Anterior cingulate cortex (tissue), 58 donors: ENCODE measurements around the gene TACR1.
"Not testable (repeated sequence)": the region's sequence is repeated elsewhere in the genome, so short reads cannot be mapped to it uniquely, and the experiment has no call there.

ENCODE experiments used
- DNase-seq, 58 donors: peaks; one replicate each; lab custom pipeline; 2025; lab: John Stamatoyannopoulos, UW

Gene TACR1

DNA sequence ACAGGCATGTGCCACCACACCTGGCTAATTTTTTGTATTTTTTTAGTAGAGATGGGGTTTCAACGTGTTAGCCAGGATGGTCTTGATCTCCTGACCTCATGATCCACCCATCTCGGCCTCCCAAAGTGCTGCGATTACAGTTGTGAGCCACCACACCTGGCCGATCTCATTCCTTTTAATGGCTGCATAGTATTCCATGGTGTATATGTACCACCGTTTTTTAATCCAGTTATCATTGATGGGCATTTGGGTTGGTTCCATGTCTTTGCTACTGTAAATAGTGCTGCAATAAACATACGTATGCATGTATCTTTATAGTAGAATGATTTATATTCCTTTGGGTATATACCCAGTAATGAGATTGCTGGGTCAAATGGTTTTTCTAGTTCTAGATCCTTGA, 51.4 kb downstream of the TACR1 start:
- not testable (repeated sequence) for DNase-seq

DNA sequence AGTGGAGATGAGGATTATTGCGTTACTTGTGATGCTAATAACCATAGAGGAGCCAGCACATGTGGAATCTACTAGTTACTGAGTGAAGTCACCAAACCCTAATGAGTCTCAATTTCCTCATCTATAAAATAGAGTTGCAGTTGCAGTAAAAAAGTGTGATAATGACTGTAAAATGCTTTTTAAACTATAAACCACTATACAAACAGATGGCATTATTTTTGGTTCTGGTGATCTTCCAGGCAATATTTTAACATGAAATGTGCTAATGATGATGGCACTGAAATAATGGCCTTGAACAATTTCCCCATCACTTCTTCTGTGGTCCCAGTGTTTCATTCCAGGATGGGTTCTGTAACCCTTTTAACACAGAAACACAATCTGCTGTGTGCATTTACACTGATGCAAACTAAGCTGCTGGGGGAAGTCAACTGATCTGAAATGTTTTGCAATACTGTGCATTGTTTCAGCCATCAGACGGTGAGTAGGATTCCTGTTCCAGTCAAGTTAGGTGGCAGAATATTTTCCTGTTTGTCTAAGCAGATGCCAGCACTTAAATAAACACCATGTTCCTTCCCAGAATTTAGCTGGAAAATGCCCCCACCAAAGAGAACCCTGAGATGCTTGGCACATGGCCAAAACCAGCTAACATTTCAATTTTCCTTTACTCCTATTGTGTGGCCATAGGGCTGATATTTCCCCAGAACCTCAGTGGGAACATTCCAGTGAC, 52.6 kb downstream of the TACR1 start:
- no peak for DNase-seq

DNA sequence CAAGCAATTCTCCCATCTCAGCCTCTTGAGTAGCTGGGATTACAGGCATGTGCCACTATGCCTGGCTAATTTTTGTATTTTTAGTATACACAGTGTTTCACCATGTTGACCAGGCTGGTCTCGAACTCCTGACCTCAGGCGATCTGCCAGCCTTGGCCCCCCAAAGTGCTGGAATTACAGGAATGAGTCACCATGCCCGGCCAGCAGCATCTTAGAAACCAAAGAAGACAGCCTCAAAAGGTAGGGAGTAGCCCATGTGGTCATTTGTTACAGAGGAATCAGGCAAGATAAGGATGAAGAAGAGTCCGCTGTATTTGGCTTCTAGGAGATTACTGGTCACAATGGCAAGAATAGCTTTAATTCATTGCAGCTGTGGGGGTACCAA, 53.1 kb downstream of the TACR1 start:
- DNase-seq = not testable (repeated sequence)

DNA sequence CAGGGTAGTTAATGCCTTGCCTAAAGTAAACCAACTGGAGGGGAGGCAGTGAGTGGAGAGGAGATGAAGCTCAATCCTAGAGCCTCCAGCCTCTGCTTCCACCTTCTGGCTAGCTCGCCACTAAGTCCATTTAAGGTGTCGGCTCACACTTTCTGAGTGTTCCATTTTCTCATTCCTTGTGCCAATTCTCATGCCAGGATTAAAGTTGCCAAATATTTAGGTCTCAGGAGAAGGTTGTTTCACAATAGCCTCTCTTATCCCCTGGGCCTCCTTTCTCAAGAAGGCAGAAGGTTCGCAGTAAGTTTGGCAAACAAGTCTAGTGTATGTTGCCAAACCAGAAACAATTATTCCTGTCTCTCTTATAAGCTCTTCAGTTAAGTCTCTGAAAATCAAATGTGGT, 57.2 kb downstream of the TACR1 start:
- no peak for DNase-seq

DNA sequence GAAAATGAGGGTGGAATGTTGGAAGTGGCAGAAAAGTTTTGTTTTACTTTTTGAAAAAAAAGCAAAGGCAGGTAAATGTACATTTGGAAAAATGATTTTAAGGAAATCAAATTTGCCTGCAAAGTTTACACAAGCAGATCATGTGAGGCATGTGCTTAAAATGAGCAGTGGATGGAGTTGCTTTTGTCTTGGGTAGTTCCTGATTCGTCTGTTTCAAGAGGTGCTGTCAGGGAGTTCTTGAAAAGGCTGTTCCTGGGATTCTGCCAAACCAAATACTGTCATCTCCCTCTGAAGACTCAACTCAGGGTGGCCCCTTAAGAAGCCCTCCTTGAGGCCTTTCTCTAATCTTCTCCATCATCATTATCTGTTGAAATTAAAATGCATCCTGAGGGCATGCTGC, 59.0 kb downstream of the TACR1 start:
- DNase-seq = no peak

DNA sequence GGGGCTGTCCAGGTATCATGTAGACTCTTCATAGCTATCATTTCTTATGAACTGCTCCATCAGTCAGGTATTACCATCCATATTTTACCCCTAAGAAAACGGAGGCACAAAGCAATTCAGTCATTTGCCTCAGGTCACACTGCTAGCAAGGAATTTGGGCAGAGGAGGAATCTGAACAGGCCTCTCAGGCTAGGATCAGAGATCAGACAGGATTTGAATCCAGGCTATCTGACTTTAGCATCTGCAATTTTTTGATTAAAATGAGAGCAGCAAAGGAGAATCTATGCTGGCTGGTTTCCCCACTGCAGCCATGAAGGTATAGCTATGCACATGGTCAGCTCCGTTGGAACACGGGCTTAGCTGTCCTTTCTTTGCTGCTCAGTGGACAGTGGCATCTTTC, 60.1 kb downstream of the TACR1 start:
- DNase-seq = no peak

DNA sequence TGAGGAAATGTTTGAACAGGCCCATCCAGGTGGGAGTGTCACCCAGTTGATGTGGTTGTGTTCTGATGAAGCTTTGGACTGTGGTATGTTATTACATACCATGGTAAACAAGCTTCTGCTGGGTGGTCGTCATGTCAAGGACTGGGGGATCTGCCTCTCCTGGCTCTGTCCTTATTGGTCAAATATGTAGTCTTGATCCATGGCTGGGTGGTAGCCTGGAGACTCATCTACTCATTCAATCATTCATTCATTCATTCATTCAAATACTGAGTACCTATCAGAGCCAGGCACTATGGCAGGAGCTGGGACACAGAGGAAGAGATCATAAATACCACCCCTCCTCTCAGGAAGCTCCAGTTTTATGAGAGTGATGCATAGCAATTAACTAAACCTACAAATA, 60.8 kb downstream of the TACR1 start:
- no peak for DNase-seq

DNA sequence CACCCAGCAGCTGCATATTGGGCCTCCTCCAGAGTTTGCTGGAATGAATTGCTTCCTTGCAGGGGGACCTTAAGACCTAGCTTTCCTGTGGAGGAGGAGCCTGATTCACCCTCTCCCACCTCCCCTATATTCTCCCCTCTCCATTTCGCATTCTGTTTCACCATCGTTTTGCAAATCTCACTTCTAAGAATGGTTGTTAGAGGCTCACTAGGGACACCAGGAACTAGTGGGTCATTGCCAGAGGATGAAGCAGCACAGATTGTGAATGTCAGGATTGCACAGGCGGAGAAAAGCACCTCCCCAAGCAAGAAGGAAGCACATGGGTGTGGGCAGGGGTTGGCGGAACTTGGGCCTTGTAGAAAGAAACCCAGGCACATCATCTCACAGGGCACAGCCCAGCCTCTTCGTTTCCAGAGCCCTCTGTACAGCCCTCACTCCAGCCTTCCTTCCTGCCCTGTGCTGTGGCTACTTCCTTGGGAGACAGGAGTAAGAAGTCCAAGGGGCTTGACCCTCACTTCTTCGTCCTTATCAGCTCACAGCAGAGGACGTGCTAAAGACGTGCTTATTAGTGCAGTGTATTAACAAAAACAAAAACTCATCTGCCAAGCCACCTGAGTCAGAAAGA, 63.4 kb downstream of the TACR1 start:
- no peak for DNase-seq

DNA sequence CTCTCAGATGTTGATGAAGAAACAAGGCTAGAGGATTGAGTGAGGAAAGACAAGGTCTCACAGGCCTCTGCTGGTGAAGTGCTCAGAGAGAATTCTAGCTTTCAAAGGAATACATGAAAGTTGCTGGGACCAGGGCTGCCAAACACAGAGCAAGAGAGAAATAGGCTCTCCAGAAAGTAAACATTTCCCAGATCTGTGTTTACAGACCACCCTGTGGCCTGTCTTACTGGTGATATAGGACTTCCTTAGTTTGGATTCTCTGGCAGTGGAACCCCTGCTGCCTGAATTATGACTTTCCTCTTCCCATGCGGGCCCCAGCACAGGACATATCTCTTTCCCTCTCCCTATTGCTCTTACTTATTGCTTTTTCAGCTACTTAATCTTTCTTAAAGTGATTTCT, 64.5 kb downstream of the TACR1 start:
- DNase-seq = no peak

DNA sequence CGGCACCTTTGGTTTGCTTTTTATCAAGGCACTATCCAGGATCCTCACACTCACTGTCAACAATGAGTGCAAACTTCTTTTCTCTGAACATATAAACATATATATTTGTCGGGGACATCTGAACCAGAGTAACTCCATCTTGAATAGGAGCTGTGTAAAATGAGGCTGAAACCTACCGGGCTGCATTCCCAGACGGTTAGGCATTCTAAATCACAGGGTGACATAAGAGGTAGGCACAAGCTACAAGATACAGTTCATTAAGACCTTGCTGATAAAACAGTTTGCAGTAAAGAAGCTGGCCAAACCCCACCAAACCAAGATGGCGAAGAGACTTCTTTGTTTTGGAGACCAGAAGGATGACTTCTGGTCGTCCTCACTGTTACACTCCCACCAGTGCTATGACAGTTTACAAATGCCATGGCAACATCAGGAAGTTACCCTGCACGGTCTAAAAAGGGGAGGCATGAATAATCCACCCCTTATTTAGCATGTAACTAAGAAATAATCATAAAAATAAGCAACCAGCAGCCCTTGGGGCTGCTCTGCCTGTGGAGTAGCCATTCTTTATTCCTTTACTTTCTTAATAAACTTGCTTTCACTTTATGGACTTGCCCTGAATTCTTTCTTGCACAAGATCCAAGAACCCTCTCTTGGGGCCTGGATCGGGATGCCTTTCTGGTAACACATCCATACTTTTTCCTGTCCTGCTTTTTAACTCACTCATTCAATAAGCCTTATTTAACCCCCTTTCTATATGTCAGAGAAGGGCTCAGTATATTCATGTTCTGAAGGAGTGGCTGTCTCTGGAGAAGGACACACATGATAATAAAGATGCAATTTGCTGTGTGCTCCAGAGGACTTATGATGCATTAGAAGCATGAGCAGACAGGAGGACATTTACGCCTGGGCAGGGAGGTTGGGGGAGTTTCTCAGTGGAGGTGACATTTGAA, 65.4 kb downstream of the TACR1 start:
- DNase-seq = no peak

DNA sequence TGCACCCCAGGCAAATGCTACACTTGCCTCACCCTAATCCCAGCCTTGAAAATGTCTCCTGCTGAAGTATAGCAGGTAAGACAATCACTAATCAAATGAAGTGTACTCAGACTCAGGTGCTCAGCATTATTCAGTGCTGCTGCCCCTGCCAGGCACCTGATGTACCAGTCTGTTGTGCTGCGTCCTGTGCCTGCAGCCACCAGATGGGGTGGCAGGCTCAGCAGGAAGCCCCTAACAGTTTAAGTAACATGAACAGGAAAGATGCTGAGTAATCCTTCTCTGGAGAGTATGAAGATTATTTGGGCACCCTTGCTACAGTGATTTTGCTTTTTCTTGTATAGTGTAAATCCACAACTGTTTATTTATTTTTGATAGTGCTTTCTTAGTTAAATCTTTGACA, 69.1 kb downstream of the TACR1 start:
- DNase-seq = no peak

DNA sequence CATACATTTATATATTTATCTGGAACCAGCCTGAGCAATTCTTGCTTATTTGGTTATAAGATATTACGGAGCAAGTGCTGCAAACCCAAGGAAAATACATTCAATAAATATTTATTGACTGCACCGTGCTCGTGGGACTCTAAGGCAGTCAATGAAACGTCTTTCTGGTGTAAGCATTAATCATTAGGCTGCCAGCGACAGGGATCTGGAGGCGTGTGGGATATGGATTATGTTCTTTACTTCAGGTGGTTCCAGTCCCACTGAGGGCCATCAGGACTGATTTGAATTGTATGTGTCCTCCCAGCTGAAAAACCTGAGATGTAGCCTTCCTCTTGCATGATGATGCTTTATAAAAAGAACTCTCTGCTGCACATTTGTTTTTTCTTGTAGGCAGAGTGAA, 75.4 kb downstream of the TACR1 start:
- no peak for DNase-seq

DNA sequence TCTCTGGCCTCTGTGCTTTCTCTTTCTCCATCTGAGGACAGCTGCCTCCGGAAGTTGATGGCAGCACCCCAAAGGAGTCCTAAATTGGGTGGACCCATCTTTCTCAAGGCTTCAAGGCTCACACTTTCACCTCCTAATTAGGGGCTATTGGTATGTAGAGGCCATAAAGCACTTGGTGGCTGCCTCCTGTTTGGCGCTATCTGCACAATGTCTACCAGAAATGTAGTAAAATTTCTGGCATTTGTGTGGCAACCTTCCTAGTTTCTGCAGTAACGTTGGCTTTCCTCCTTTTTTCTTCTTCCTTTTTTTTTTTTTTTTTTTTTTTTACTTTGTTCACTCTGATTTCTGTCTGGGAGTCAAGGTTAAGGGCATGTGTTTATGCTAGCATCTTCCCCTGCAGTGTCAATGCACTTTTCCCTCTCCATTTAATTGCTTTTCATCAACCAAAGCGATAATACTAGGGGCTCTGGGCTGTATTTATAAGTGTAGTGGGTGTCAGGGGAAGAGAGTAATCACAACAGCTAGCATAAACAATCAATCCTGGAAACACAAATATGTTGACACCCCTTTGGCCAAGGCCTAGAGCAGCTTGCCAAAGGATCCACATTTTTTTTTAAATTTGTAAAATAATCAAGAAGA, 86.0 kb downstream of the TACR1 start:
- no peak for DNase-seq

DNA sequence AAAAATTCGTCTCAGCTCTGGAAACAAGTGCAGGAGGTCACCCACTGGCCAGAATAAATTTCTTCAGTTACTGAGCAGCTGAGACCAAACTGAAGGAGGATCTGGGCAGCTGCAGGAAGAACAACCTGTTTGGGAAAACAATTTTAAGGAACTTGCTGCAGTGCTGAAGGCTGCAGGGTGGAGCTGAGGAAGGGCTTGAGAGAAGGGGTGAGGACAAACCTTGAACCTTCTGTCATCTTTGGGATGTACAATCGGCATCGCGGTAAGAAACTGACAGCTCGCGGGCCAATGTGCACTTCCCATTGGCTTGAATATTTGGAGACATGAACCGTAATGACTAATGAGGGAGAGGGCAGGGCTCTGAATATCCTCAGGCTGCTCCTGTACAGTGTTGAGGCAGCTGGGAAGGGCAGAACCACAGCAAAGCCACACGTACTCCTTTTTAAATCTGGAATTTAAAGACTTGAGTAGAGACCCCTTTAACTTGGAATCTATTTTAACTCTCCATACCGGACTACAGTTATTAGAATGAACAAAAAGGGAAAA, 90.3 kb downstream of the TACR1 start:
- no peak for DNase-seq

DNA sequence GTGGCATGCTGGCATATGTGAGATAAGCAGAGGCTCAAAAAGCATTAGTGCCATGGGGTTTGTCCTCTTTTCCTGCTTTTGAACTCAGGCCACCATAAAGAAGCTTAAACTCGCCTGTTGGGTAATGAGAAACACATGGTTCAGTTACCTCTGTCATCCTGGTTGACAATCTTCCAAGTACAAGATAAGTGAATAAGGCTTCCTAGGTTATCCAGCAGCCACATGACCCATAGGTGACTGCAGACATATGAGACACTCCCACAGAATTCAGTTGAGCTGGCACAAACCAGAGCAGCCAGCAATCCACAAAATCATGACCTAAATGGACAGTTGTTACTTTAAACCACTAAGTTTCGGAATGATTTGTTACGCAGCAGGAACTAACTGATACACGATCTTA, 97.3 kb downstream of the TACR1 start:
- DNase-seq = no peak

DNA sequence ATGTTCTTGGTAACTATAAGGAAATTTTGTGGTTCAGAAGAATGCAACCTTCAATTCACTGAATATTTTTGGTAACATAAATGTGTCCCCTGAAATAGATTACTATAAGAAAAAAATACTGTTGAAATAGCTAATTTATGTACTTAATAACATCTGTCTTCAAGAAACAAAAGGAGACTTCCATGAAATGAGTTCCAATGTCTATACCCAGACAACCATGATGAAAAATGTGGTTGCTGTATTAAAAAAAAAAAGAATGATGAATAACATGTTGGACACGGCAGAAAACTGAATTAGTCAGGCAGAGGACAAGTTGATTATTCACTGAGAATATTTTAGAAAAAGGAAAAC, 98.5 kb downstream of the TACR1 start:
- DNase-seq = no peak

DNA sequence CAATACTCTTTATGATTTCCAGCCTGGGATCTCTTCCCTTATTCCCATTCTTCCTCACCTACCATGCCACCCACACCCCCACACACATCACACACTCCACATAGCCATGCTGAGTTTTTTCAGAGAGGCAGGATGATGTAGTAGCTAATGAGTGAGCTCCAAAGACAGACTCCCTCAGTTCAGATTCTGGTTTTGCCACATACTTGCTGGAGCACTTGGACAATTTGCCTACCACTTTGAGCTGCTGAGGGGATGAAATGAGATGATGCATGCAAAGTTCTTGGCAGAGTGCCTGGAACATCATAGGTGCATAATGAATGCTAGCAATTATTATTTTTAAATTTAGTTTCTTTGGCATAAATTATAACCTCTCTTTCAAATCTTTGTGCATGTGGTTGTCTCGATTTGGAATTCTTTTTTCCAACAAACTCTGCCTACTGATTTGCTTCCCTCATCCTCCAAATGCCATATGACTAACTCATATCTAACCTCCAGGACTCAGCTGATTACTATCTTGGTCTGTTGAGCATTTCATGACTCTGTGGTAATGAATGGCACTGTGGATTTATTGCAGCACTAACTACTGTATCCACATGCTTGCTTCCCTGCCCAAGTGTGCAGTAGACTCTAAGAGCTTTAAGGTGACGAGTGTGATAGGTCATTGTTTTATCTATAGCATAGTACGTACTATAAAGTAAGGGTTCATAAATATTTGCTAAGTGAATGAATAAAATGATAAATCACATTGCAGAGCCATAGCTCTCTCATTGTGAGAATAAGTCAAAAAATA, 99.1 kb downstream of the TACR1 start:
- DNase-seq = no peak

DNA sequence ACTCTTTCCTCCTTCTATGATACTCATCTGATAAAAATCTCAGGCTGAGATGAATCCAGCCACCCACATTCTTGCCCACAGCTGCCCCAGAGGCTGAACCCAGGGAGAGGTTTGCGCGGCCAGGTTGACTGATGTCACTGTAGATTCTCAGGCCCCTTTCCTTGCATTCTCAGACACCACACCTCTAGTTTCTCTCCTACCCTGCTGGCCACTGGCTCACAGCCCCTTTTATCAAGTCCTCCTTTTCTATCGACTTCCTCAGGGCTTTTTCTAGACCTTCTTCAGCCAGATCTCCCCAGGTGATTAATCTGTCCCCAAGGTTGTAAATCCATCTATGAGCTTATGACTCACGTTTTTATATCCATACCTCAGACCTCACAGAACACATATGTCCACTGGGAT, 99.8 kb downstream of the TACR1 start:
- no peak for DNase-seq

DNA sequence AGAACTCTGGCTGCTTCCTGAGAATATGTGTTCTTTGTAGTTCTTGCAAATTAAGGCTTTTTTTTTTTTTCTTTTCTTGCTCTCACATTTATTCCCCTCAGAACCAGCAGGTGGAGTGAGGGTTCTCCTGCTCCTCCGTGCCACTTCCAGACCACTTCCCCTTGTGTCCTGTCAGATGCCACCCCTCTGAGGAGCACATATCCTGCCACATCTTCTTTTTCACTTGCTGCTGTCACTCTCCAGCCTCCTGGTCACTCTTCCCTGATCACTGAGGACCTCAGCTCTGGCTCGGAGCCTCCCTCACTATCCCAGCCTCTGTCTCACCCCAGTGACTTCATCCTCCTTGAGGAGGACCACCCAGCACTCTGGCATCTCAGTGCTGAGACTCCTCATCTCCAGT, 100.5 kb downstream of the TACR1 start:
- no peak for DNase-seq

DNA sequence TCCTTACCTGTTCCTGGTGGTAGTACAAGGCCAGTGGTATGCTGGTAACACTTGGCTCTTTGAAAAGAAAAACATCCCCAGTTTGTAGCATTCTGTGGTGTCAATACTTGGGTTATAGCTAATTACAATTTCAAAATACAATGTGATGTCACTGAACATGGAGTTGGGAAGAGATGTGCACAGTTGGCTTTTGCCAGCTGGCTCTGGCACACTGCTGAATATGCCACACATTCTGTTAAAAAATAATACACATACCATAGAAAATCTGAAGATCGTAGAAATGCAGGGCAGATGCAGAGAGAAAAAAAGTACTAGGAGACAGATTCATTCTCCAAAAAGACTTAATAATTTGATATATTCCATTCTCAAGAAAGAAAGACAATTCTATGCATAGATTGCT, 101.5 kb downstream of the TACR1 start:
- no peak for DNase-seq
